ENCODE data around the gene CDC34.

CDC34 gene

DNA sequence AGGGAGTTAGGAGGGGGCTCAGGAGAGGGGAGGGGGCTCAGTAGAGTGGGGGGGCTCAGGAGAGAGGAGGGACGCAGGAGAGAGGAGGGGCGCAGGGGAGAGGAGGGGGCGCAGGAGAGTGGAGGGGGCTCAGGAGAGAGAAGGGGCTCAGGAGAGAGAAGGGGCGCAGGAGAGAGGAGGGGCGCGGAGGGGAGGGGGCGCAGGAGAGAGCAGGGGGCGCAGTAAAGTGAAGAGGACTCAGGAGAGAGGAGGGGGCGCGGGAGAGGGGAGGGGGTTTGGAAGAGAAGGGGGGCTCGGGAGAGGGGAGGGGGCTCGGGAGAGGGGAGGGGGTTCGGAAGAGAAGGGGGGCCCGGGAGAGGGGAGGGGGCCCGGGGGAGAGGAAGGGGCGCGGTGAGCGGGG lies 34.6 kb upstream of the CDC34 start:
- DNase-seq (ENCODE audit: low read depth in 2 of 2): no peak
- no peak for TF ChIP-seq CTCF (IDR thresholded peaks at IDR 0.05; ENCODE audit: low read depth, low read length)
- H3K4me3 ChIP-seq (replicated peaks in 1 of 2; ENCODE audit: low read depth in 2 of 2, low read length in 2 of 2): no peak overlapping the region

DNA sequence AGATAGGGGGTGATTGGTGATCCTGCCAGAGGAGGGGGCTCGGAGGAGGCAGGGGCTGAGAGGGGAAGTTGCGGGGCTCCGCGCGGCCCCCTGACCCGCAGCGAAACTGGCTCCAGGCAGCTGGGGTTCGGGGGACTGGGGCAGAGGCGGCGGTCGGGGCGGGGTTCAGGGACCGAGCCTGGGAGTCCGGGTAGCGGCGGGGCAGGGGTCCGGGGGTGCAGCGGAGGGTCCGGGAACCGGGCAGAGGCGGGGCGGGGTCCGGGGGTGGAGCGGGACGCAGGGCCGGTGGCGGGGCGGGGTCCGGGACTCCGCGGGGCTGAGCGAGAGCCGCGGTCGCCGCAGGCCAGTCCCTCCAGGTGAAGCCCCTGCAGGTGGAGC lies 34.1 kb upstream of the CDC34 start:
- TF ChIP-seq CTCF (IDR thresholded peaks at IDR 0.05; ENCODE audit: low read depth, low read length): no peak
- DNase-seq (ENCODE audit: low read depth in 2 of 2): no peak
- H3K4me3 ChIP-seq (replicated peaks in 1 of 2; ENCODE audit: low read depth in 2 of 2, low read length in 2 of 2): no peak overlapping the region

GRCh38 chr19:497869-498510 lies 33.6 kb upstream of the CDC34 start:
- no peak overlapping the region for H3K4me3 ChIP-seq (replicated peaks in 1 of 2; ENCODE audit: low read depth in 2 of 2, low read length in 2 of 2)
- DNase-seq (ENCODE audit: low read depth in 2 of 2): no peak
- TF ChIP-seq CTCF (IDR thresholded peaks at IDR 0.05; ENCODE audit: low read depth, low read length): no peak

GRCh38 chr19:498511-498891 lies 33.1 kb upstream of the CDC34 start:
- TF ChIP-seq CTCF (IDR thresholded peaks at IDR 0.05; ENCODE audit: low read depth, low read length): no peak
- no peak overlapping the region for H3K4me3 ChIP-seq (replicated peaks in 1 of 2; ENCODE audit: low read depth in 2 of 2, low read length in 2 of 2)
- DNase-seq (ENCODE audit: low read depth in 2 of 2): no peak

DNA sequence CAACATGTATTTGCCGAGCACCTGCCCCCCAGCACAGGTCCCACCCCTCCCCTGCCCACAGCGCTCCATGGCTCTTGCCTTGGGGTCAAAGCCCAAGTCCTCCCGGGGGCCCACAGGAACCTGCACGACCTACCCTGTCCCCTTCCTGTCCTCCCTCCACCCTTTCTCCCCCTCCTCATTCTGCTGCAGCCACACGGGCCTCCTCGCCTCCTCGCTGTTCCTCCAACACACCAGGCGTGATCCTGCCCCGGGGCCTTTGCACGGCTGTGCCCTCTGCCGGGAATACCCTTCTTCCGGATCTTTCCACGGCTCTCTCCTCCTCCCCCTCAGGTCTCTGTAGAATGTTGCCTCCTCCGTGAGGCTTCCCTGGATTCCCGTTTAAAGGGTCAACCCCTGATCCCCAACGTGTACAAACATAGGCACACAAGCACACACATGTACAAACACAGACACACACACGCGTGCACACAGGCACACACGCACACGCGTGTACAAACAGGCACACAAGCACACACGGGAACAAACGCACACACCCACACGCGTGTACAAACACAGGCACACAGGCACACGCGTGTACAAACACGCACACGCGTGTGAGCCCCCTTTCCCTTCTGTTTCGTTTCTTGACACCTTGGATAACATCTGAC lies 32.5 kb upstream of the CDC34 start:
- TF ChIP-seq CTCF (IDR thresholded peaks at IDR 0.05; ENCODE audit: low read depth, low read length): no peak
- no peak overlapping the region for H3K4me3 ChIP-seq (replicated peaks in 1 of 2; ENCODE audit: low read depth in 2 of 2, low read length in 2 of 2)
- DNase-seq (ENCODE audit: low read depth in 2 of 2): no peak

- H3K4me3 ChIP-seq (replicated peaks in 1 of 2; ENCODE audit: low read depth in 2 of 2, low read length in 2 of 2): no peak overlapping the region
- no peak for TF ChIP-seq CTCF (IDR thresholded peaks at IDR 0.05; ENCODE audit: low read depth, low read length)
- DNase-seq (ENCODE audit: low read depth in 2 of 2): no peak
These were observed 29.9 kb upstream of the CDC34 start for GRCh38 chr19:501646-502045.

DNA sequence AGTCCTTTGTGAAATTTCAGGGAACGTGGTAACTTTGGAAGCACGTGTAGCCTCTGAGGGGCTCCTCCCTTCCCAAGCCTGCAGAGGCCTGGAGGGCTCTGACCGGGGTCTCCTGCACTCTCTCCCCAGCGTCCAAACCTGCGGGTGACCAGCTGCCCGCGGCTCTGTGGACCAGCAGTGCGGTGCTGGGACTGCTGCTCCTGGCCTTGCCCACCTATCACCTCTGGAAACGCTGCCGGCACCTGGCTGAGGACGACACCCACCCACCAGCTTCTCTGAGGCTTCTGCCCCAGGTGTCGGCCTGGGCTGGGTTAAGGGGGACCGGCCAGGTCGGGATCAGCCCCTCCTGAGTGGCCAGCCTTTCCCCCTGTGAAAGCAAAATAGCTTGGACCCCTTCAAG lies 26.9 kb upstream of the CDC34 start:
- TF ChIP-seq CTCF (IDR thresholded peaks at IDR 0.05; ENCODE audit: low read depth, low read length): no peak
- H3K4me3 ChIP-seq (replicated peaks in 1 of 2; ENCODE audit: low read depth in 2 of 2, low read length in 2 of 2): no peak overlapping the region
- DNase-seq (ENCODE audit: low read depth in 2 of 2): no peak

Measured in cardiac fibroblast (primary cell).